ENCODE results near the gene GNAS-AS1.

Gene GNAS-AS1

DNA sequence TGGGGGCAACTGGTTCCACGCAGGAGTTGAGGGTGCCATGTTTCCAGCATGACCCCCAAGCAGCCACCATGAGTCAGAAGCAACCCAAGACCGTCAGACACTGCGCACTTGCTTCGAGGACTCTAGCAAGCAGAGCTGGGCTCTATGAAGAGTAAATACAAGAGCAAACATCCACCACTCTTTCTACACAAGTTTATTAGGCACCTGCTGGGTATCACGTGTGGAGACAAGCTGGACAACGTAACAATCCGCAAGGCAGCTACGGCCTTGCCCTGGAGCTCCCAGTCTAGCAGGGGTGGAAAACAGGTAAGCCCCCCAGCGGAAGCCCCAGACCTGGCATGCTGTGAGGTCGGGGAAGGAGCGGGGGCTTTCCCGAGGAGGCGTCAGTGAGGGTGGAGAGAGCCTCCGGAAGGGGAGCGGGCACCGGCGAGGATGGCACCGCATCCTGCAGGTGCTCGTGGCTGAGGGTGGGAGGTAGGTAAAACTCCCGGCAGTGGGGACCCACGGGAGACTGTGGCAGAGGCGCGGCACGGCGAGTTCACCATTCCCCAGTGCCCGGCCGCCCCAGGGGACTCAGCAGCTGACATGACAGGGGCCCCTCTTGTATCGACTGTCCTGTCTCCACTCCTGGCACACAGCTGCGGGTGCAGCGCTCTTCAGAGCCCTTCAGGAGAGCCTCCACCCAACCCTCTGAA lies 33.6 kb downstream of the GNAS-AS1 start:
- Histone ChIP-seq H3K27ac (ENCODE audit: low read depth, low read length) (no peak overlapping the region), H3F3A (ENCODE audit: insufficient read depth) (no peaks in the 10 kb centered on the region), H3K9ac (ENCODE audit: low read length) (no peak overlapping the region), H2AFZ (ENCODE audit: low read depth, low read length, severe bottlenecking) (no peak overlapping the region), H3K79me2 (ENCODE audit: insufficient read depth, low read length) (no peaks in the 10 kb centered on the region), H3K4me3 (ENCODE audit: insufficient read depth, low read length, poor library complexity, severe bottlenecking) (no peak overlapping the region), H3K27me3 (ENCODE audit: low read length) (no peaks in the 10 kb centered on the region), H3K9me2 (replicated peaks; ENCODE audit: insufficient read depth, low read length) (no peaks in the 10 kb centered on the region), H4K20me1 (ENCODE audit: low read depth, low read length) (no peaks in the 10 kb centered on the region), H3K9me3 (ENCODE audit: insufficient read depth, low read length) (no peaks in the 10 kb centered on the region), H3K4me2 (ENCODE audit: low read depth, low read length, poor library complexity, severe bottlenecking) (no peak overlapping the region), H3K36me3 (ENCODE audit: low read length) (no peaks in the 10 kb centered on the region)
- no peak for TF ChIP-seq EZH2phosphoT487 (conservative IDR thresholded peaks at IDR 0.05; ENCODE audit: low read length)
- TF ChIP-seq, protein P1, sequence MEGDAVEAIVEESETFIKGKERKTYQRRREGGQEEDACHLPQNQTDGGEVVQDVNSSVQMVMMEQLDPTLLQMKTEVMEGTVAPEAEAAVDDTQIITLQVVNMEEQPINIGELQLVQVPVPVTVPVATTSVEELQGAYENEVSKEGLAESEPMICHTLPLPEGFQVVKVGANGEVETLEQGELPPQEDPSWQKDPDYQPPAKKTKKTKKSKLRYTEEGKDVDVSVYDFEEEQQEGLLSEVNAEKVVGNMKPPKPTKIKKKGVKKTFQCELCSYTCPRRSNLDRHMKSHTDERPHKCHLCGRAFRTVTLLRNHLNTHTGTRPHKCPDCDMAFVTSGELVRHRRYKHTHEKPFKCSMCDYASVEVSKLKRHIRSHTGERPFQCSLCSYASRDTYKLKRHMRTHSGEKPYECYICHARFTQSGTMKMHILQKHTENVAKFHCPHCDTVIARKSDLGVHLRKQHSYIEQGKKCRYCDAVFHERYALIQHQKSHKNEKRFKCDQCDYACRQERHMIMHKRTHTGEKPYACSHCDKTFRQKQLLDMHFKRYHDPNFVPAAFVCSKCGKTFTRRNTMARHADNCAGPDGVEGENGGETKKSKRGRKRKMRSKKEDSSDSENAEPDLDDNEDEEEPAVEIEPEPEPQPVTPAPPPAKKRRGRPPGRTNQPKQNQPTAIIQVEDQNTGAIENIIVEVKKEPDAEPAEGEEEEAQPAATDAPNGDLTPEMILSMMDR (IDR thresholded peaks at IDR 0.05; ENCODE audit: insufficient read depth, low read length, poor library complexity, severe bottlenecking), result no peak

GRCh38 chr20:58816051-58816450 lies 34.7 kb downstream of the GNAS-AS1 start:
- no peaks in the 10 kb centered on the region for H3K9me2 ChIP-seq (replicated peaks; ENCODE audit: insufficient read depth, low read length)
- H3K79me2 ChIP-seq (ENCODE audit: insufficient read depth, low read length), result no peaks in the 10 kb centered on the region
- no peaks in the 10 kb centered on the region for H3K9me3 ChIP-seq (ENCODE audit: insufficient read depth, low read length)
- no peak overlapping the region for H2AFZ ChIP-seq (ENCODE audit: low read depth, low read length, severe bottlenecking)
- no peak overlapping the region for H3K4me2 ChIP-seq (ENCODE audit: low read depth, low read length, poor library complexity, severe bottlenecking)
- no peak overlapping the region for H3K27ac ChIP-seq (ENCODE audit: low read depth, low read length)
- no peaks in the 10 kb centered on the region for H3K36me3 ChIP-seq (ENCODE audit: low read length)
- no peaks in the 10 kb centered on the region for H3K27me3 ChIP-seq (ENCODE audit: low read length)
- no peak overlapping the region for H3K4me3 ChIP-seq (ENCODE audit: insufficient read depth, low read length, poor library complexity, severe bottlenecking)
- H4K20me1 ChIP-seq (ENCODE audit: low read depth, low read length), result no peaks in the 10 kb centered on the region
- H3K9ac ChIP-seq (ENCODE audit: low read length), result no peak overlapping the region
- H3F3A ChIP-seq (ENCODE audit: insufficient read depth), result no peaks in the 10 kb centered on the region
- TF ChIP-seq EZH2phosphoT487 (conservative IDR thresholded peaks at IDR 0.05; ENCODE audit: low read length), result no peak
- TF ChIP-seq, protein P1 (IDR thresholded peaks at IDR 0.05; ENCODE audit: insufficient read depth, low read length, poor library complexity, severe bottlenecking), result no peak

DNA sequence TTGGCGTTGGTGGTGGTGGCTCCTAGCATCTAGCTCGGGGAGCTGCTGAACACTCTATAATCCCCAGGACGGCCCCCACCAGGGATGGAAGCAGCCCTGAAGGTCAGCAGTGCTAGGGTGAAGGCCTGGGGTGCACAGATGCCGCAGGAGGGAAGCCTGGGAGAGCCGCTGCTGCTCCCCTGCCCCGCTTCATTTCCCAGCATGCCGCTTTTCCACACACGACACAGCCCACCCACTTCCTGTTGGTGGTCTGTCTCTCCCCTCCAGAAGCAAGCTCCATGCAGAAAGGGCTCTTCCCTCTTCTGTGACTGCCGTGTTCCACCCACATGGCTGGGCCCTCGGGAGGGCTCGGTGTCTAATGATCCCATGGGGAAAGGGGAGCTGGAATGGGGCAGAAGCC lies 35.3 kb downstream of the GNAS-AS1 start:
- Histone ChIP-seq H3K36me3 (ENCODE audit: low read length) (no peaks in the 10 kb centered on the region), H3K4me2 (ENCODE audit: low read depth, low read length, poor library complexity, severe bottlenecking) (no peak overlapping the region), H4K20me1 (ENCODE audit: low read depth, low read length) (no peaks in the 10 kb centered on the region), H3K79me2 (ENCODE audit: insufficient read depth, low read length) (no peaks in the 10 kb centered on the region), H2AFZ (ENCODE audit: low read depth, low read length, severe bottlenecking) (no peak overlapping the region), H3K27ac (ENCODE audit: low read depth, low read length) (no peak overlapping the region), H3K27me3 (ENCODE audit: low read length) (no peaks in the 10 kb centered on the region), H3K9me3 (ENCODE audit: insufficient read depth, low read length) (no peaks in the 10 kb centered on the region), H3K4me3 (ENCODE audit: insufficient read depth, low read length, poor library complexity, severe bottlenecking) (no peak overlapping the region), H3K9me2 (replicated peaks; ENCODE audit: insufficient read depth, low read length) (no peaks in the 10 kb centered on the region), H3F3A (ENCODE audit: insufficient read depth) (no peaks in the 10 kb centered on the region), H3K9ac (ENCODE audit: low read length) (no peak overlapping the region)
- no peak for TF ChIP-seq EZH2phosphoT487 (conservative IDR thresholded peaks at IDR 0.05; ENCODE audit: low read length)
- TF ChIP-seq, protein P1 (IDR thresholded peaks at IDR 0.05; ENCODE audit: insufficient read depth, low read length, poor library complexity, severe bottlenecking), result no peak

All from SU-DHL-6 (cell line).